GM19395 (cell line): ENCODE results near the gene RAP1GDS1.
"Not testable (repeated sequence)": the region's sequence is repeated elsewhere in the genome, so short reads cannot be mapped to it uniquely, and the experiment has no call there.

Experiments
- ATAC-seq: cut with Tn5 transposase; IDR thresholded peaks from one replicate; pipeline ENCODE4 v1.9.1; 2021; ENCODE audit warnings: mild to moderate bottlenecking, moderate library complexity; ENCODE audit not compliant: unreplicated experiment

Gene RAP1GDS1

DNA sequence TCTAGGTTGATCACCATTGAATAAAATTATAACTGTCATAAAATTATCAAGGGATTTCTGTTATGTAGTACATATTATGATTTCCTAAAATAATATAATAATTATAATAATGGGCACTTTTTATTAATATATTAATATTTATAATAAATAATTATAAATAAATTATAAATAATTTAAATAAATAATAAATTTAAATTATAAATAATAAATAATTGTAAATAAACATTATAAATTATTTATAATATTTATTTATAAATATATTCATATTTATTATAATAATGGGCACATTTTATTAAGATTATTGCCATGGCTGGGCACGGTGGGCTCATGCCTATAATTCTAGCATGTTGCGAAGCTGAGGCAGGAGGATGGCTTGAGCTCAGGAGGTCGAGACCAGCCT, 24.5 kb downstream of the RAP1GDS1 start:
- ATAC-seq, result no peak

DNA sequence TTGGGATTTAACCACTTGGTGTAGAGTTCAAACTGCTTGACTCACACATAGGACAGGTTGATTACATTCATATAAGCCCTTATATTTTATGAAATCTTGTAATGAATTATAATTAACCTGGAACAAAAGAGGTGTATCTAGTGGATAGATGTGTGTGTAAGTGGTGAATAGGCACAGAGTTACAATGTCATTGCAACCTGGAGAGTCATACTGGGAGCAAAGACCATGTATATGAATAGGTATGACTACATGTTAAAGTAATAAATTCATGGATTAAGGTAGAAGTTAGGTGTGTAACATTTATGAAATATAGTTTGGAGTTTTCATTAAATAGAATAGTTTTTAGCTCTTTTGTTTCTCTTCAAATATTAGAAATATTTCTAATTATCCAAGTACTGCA, 26.1 kb downstream of the RAP1GDS1 start:
- no peak for ATAC-seq

- peak; percentile 52 for ATAC-seq
These were observed 27.5 kb downstream of the RAP1GDS1 start for GRCh38 chr4:98288671-98289070.

GRCh38 chr4:98289375-98289774, 28.2 kb downstream of the RAP1GDS1 start:
- peak; percentile 82 for ATAC-seq

GRCh38 chr4:98290511-98290910, 29.3 kb downstream of the RAP1GDS1 start:
- ATAC-seq, result no peak

DNA sequence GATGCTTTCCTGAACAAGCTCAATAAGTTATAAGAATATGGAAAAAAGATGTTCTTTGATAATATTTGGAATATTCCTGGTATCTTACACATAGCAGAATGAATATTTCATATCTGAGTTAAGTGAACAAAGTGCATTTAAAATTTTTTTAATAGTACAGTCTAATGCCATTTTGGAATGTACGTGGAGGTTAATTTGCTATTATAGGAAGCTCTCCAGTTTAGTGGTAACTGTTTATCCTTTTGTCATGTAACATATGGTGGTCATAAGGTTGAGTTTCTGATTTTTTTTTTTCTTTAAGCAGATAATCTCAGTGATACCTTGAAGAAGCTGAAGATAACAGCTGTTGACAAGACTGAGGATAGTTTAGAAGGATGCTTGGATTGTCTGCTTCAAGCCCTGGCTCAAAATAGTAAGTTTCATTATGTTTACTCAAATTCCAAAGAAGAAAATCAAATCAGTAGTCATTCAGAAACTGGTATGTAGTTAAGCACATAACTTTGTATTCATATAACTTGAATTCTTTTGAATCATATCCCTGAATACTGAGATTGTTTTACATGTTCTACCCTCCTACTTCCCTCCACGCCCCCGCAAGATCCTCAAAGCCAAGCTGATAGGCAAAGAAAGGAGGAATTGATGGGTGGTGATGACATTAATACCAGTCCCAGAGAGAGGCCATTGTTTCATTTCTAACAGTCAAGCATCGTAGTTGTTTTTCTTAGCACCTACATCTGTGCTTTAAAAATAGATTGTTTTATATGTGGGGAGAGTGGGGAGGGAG, 32.1 kb downstream of the RAP1GDS1 start:
- no peak for ATAC-seq

GRCh38 chr4:98298022-98298421, 36.8 kb downstream of the RAP1GDS1 start:
- ATAC-seq, result no peak

GRCh38 chr4:98300706-98301105, 39.5 kb downstream of the RAP1GDS1 start:
- ATAC-seq, result no peak

GRCh38 chr4:98305576-98305975, 44.4 kb downstream of the RAP1GDS1 start:
- no peak for ATAC-seq

- ATAC-seq, result no peak
These were observed 49.7 kb downstream of the RAP1GDS1 start for GRCh38 chr4:98310867-98311266.

DNA sequence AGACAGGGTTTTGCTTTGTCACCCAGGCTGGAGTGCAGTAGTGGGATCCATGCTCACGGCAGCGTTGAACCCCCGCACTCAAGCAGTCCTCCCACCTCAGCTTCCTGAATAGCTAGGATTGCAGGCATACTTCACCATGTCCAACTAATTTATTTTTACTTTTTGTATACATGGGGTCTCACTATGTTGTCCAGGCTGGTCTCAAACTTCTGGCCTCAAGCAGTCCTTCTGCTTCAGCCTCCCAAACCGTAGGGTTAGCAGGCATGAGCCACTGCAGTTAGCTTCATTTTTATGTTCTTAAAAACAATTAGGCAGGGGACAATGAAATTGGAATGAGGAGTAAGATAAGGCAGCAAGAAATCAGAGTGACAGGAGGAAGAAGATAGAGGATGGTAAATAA, 50.5 kb downstream of the RAP1GDS1 start:
- ATAC-seq, result no peak

DNA sequence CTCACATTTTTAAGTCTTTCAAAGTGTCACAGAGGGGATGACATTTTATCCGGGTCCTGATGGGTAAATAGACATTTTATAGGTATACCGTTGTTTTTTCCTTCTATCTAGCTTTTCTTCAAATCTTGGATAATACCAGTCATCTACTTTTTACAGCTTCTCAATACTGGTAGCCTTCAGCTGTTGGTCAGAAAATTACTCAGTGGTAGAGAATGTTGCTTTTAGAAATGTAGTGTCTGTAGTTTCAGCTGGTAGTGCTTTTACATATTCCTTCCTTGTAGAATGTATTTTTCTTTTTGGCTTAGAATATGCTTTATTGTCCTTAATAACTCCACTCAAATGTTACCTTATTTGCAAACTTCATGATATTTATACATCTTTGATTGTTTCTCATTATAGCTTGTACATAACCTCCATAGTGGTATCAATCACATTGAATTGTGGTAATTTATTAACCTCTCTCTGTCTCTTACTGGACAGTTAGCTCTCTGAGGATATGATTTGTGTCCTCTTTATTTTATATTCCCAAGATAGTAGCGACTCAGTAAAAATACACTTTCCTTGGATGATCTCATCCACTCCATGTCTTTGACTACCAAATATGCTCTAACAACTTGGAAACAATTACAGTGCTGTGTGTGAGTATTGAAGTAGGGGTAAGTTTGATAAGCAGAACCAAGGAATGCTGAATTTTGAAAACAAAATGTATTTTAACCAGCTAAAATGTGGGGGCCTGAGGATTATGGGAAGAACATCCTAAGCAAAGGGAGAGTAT, 53.8 kb downstream of the RAP1GDS1 start:
- ATAC-seq, result no peak

DNA sequence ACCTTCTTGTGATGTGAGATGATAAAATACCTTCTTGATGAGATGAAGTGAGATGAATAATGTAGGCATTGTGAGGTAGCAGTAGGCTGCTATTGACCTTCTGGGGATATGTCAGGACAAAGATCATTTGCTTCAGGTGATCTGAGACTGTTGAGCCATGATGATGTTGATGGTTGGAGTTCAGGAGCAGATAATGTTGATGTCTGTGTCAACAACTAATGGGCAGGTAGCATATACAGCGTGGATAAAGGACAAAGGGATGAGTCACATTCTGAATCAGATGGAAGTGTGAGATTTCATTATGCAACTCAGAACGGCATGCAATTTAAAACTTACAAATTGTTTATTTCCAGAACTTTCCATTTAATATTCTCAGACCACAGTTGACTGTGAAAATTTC, 57.3 kb downstream of the RAP1GDS1 start:
- ATAC-seq, result no peak

DNA sequence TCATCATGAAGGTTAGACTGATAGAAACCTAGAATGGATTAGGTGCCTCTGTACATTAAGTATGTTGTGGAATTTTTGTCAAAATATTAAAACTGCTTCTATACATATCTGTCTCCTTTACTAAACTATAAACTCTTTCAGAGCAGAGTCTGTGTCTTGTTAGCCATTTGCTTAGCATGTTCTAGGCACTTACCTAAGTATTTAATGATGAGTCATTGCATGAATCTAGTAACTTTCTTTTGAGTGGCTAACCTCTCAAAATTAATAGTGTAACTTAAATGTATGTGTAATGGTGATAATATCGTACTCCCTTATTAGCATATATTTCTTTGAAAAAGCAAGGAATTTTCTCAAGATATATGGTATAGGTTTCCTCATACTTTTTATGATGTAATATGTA, 57.8 kb downstream of the RAP1GDS1 start:
- no peak for ATAC-seq

DNA sequence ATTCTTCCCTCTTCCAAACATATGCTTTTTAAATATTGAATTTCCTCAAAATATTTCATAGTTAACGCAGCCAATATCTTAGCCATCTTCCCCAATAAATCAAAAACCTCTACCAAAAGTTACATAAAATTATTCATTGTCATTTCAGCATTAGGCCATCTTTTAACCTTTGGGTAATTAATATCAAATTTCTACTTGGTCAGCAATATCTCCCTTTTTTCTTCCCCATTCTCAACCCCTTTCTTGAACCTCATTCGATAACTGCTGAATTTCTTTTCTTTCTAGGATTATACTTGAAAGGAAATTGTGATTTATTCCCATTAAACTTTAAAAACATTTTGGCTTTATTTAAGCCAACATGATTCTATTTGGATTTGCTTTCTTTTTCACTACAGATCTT, 65.0 kb downstream of the RAP1GDS1 start:
- no peak for ATAC-seq

GRCh38 chr4:98327694-98328093, 66.5 kb downstream of the RAP1GDS1 start:
- no peak for ATAC-seq

GRCh38 chr4:98329879-98330640, 68.9 kb downstream of the RAP1GDS1 start:
- ATAC-seq, result not testable (repeated sequence)

GRCh38 chr4:98332017-98332416, 70.8 kb downstream of the RAP1GDS1 start:
- no peak for ATAC-seq

DNA sequence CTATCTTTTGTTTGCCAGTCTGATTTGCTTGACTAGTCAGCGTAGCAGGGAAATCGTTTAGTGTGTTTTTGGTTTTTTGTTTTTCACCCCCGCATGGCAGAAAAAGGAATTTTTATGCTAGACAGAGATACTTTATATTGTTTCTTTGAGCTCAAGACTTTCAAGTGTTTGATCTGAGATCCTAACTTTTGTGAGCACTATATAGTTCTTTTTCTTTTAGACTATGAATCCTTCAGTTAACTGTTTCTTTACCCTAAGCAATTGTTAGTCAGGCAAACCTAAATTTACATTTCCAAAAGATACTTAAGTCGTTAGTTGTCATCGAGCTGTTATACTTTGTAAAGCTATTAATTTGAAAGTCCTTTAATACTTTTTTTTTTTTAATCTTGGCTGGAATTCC, 73.3 kb downstream of the RAP1GDS1 start:
- no peak for ATAC-seq

GRCh38 chr4:98338761-98339438, 77.7 kb downstream of the RAP1GDS1 start:
- ATAC-seq, result no peak

DNA sequence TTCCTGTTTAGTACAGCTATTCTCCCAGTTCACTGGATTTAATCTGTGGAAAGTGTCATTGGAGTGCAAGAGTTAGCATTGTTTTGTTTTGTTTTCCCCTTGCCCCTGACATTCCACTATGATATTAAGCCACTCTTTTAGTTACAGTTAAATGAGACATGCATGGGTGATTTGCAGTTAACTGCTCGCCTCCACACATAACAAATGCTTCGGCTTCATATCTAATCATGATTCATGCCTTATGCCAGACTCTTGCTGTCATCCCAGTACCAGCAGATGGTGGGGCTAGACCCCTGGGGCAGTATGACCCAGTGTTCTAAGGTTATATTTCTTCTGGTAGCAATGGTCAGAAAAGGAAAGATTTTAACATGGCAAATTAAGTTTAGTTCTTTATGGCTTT, 80.1 kb downstream of the RAP1GDS1 start:
- no peak for ATAC-seq
